ENCODE data around the gene TGFB1I1.

TGFB1I1 gene

DNA sequence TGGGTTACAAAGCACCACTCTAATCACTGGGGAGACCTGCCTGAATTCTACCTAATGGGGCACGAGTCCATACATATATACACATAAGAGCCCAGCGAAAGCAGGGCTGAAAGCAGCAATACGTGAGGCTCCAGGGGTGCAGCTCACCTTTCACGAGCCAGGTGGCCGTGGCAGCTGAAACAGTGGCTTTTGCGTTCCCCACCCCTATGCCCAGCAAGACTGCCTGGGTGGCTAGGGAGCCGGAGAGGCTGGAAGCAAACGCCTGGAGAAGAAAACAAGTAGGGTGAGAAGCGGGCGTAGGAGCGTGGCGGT is 35.6 kb downstream of the TGFB1I1 start:
- CTCF ChIA-PET: interaction anchor here (1.0 to 2.4 kb wide), 3 partner anchors 8 to 66 kb away, joined by 4 to 11 read pairs (median 4); no protein-coding TSS in a partner anchor
- DNase-seq (ENCODE audit: extremely low spot score): no peak
- POLR2A ChIA-PET: interaction anchor here (1.0 to 1.3 kb wide), 3 partner anchors 12 to 205 kb away, joined by 3 to 5 read pairs (median 5); a partner anchor contains a TSS
- TF ChIP-seq, protein P1, sequence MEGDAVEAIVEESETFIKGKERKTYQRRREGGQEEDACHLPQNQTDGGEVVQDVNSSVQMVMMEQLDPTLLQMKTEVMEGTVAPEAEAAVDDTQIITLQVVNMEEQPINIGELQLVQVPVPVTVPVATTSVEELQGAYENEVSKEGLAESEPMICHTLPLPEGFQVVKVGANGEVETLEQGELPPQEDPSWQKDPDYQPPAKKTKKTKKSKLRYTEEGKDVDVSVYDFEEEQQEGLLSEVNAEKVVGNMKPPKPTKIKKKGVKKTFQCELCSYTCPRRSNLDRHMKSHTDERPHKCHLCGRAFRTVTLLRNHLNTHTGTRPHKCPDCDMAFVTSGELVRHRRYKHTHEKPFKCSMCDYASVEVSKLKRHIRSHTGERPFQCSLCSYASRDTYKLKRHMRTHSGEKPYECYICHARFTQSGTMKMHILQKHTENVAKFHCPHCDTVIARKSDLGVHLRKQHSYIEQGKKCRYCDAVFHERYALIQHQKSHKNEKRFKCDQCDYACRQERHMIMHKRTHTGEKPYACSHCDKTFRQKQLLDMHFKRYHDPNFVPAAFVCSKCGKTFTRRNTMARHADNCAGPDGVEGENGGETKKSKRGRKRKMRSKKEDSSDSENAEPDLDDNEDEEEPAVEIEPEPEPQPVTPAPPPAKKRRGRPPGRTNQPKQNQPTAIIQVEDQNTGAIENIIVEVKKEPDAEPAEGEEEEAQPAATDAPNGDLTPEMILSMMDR (IDR thresholded peaks at IDR 0.05; ENCODE audit: control extremely low read depth, extremely low read depth, low read depth, missing control alignments): no peak

DNA sequence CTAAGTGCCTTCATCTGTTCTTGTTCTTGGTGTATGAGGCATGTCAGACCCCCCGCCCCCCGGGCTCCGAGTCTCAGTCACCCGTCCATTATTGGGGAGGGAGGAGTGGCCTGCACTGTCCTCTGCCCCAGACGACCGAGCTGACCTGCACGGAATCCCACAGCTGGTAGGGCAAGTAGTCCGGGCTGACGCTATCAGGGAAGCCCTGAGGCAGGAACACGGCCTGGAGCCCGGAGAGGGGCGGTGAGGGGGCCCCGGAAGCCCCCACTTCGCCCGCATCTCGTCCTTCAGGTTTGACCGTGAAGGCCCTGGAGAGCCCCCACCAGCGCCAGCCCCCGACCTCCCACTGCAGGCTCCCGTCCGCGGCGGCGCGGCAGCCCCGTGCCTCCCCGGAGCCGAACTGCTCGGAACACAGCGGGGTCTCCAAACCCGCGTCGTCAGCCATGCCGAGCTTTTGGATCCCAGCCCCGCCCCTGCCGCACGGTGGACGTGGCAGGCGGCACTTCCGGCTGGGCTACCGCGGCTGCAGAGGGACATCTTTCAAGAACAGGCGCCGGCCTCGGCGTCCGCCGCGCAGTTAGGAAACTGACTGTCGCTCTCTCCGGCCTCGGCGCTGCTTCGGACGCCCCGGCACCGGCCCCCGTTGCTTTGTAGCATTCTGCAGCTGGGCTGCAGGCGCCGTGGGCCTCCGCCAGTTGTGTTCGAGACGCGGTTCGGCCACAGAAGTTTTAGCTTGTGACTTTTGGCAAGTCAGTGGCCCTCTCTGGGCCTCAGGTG is 36.2 kb downstream of the TGFB1I1 start, which contains the start of gene RUSF1:
Gene RUSF1, minus strand, starts transcription at position 463 of the 777 bp plus-strand sequence. Its CDS starts 18 bp downstream, at position 445.
- TF ChIP-seq, protein P1 (IDR thresholded peaks at IDR 0.05; ENCODE audit: control extremely low read depth, extremely low read depth, low read depth, missing control alignments): no peak
- ChIA-PET CTCF (interaction anchor here (1.0 to 2.4 kb wide), 3 partner anchors 9 to 67 kb away, joined by 4 to 11 read pairs (median 4); no protein-coding TSS in a partner anchor), POLR2A (interaction anchor here (1.0 to 1.3 kb wide), 3 partner anchors 13 to 205 kb away, joined by 3 to 5 read pairs (median 5); a partner anchor contains a TSS)
- peak; percentile 92 for DNase-seq (ENCODE audit: extremely low spot score)

- DNase-seq (ENCODE audit: extremely low spot score): no peak
- CTCF ChIA-PET: interaction anchor here (1.0 to 2.4 kb wide), 2 partner anchors 48 to 68 kb away, joined by 4 to 11 read pairs; no protein-coding TSS in a partner anchor
- POLR2A ChIA-PET: interaction anchor here (1.0 to 1.3 kb wide), 3 partner anchors 14 to 204 kb away, joined by 3 to 5 read pairs (median 5); a partner anchor contains a TSS
Observed at GRCh38 chr16:31508706-31509195, 36.8 kb downstream of the TGFB1I1 start.

DNA sequence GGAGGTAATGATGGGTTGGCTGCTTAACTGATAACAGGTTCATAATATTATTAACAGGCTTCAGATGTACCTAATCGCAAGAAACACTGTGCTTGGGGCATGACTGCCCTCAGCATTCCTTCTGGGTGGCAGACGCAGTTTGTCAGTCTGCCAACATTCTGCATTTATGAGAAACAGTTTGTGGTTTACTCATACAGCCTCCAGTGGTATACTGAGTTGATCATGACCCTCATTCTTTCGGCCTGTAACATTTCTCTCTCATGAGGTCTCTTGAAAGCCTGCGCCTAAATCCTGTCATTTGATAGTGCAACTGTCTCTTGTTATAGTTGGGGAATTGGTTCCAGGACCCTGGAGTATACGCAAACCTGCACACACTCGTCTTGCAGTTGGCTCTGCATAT is 41.2 kb downstream of the TGFB1I1 start:
- no peak for DNase-seq (ENCODE audit: extremely low spot score)
- POLR2A ChIA-PET: no interaction called here
- CTCF ChIA-PET: no interaction called here
- TF ChIP-seq, protein P1 (IDR thresholded peaks at IDR 0.05; ENCODE audit: control extremely low read depth, extremely low read depth, low read depth, missing control alignments): no peak

More at GRCh38 chr16:31508706-31509195, 36.8 kb downstream of the TGFB1I1 start:
- TF ChIP-seq, protein P1 (IDR thresholded peaks at IDR 0.05; ENCODE audit: control extremely low read depth, extremely low read depth, low read depth, missing control alignments): no peak

GRCh38 chr16:31513884-31514283 is 41.9 kb downstream of the TGFB1I1 start:
- ChIA-PET CTCF (no interaction called here), POLR2A (no interaction called here)
- DNase-seq (ENCODE audit: extremely low spot score): no peak
- TF ChIP-seq, protein P1 (IDR thresholded peaks at IDR 0.05; ENCODE audit: control extremely low read depth, extremely low read depth, low read depth, missing control alignments): no peak

DNA sequence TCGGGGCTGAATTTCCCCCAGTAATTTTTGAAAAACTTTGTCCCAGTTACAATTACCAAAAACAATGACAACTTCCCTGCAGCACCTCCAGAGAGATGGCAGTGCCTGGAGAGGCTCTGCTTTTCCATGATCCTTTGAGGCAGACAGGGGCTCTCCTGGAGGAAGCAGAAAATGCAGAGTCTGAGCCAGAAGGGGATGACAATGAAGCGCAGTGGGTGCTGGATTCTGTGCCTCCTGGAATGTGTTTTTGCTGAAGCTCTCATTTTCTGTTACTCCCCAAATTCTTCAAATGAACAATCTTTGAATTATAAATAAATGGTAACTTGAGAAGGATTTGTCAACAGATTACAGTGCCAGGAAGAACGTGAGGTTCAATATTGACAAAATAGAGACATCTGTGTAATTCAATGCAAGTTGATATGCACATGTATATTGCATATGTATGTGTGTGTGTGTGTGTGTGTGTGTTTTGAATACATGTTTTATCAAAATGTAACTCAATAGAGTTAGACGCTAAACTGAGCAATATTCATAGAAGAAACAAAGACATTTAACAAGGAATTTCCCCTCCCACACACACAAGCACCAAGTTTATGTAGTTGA is 45.9 kb downstream of the TGFB1I1 start:
- DNase-seq (ENCODE audit: extremely low spot score): no peak
- TF ChIP-seq, protein P1 (IDR thresholded peaks at IDR 0.05; ENCODE audit: control extremely low read depth, extremely low read depth, low read depth, missing control alignments): no peak
- CTCF ChIA-PET: no interaction called here
- POLR2A ChIA-PET: no interaction called here

Measured in GM10248 (cell line).